Cerebellar cortex (tissue), 1 donor: ENCODE measurements around the gene CLCC1.
A peak's percentile ranks its signal among the peaks of the same experiment; 100 is the strongest.
"Not testable (repeated sequence)": the region's sequence is repeated elsewhere in the genome, so short reads cannot be mapped to it uniquely, and the experiment has no call there.

ENCODE experiments used
- DNase-seq: peaks from one replicate; pipeline ENCODE4 v3.0.0-alpha.2; 2015; ENCODE audit warnings: low spot score

CLCC1 gene

GRCh38 chr1:108963052-108963686 is at the start of gene CLCC1:
TSS of gene CLCC1 (minus strand) at chr1:108963484. CDS start at chr1:108950437, 13,047 bp downstream.
- peak; percentile 93 for DNase-seq

GRCh38 chr1:109011335-109011734 is 48.1 kb upstream of the CLCC1 start:
- DNase-seq: no peak

GRCh38 chr1:108996622-108997021 is 33.3 kb upstream of the CLCC1 start:
- not testable (repeated sequence) for DNase-seq

GRCh38 chr1:108983114-108983513 is 19.8 kb upstream of the CLCC1 start:
- DNase-seq: no peak

- no peak for DNase-seq
Measured at GRCh38 chr1:108976658-108977057, 13.4 kb upstream of the CLCC1 start.

GRCh38 chr1:108972951-108973350 is 9.7 kb upstream of the CLCC1 start:
- peak; percentile 21 for DNase-seq

- DNase-seq: no peak
Measured at GRCh38 chr1:108969346-108969745, 6.1 kb upstream of the CLCC1 start.

GRCh38 chr1:108962681-108963051 is 618 bp downstream of the CLCC1 start:
- DNase-seq: no peak

GRCh38 chr1:108961752-108962486 is 1.4 kb downstream of the CLCC1 start:
- DNase-seq: no peak

GRCh38 chr1:108961198-108961597 is 2.1 kb downstream of the CLCC1 start:
- no peak for DNase-seq

- DNase-seq: no peak
Measured at GRCh38 chr1:108960719-108961118, 2.6 kb downstream of the CLCC1 start.

GRCh38 chr1:108957888-108958287 is 5.4 kb downstream of the CLCC1 start:
- no peak for DNase-seq

GRCh38 chr1:108955881-108956280 is 7.4 kb downstream of the CLCC1 start:
- no peak for DNase-seq

- no peak for DNase-seq
Measured at GRCh38 chr1:108955111-108955510, 8.2 kb downstream of the CLCC1 start.

GRCh38 chr1:108953452-108953851 is 9.8 kb downstream of the CLCC1 start:
- DNase-seq: no peak

- no peak for DNase-seq
Measured at GRCh38 chr1:108951242-108951641, 12.0 kb downstream of the CLCC1 start.

GRCh38 chr1:108949044-108949443 is 14.2 kb downstream of the CLCC1 start:
- DNase-seq: no peak

- DNase-seq: peak; percentile 21
Measured at GRCh38 chr1:108947871-108948525, 15.3 kb downstream of the CLCC1 start.

- DNase-seq: no peak
Measured at GRCh38 chr1:108936170-108936569, 27.1 kb downstream of the CLCC1 start.

GRCh38 chr1:108933944-108934343 is 29.3 kb downstream of the CLCC1 start:
- DNase-seq: no peak

GRCh38 chr1:108927565-108927964 is 35.7 kb downstream of the CLCC1 start:
- not testable (repeated sequence) for DNase-seq

- no peak for DNase-seq
Measured at GRCh38 chr1:108925920-108926319, 37.4 kb downstream of the CLCC1 start.

- DNase-seq: no peak
Measured at GRCh38 chr1:108916788-108917187, 46.5 kb downstream of the CLCC1 start.
